Body of pancreas (tissue), 4 donors: ENCODE results near the gene FBN1. TPM values are rescaled to one million over a fixed set of nuclear protein-coding genes. Genes with fewer than 3 reads are reported as not detected.

Experiments used
- ATAC-seq: fragments of 150-250 bp; one replicate; pipeline ENCODE4 v1.9.1; 2016
- DNase-seq, 4 donors: peaks; one replicate each; pipeline ENCODE4 v3.0.0-alpha.2; 2019
- H3K27ac ChIP-seq, 4 donors: fragments of 200-600 bp; sonication (generic); 1 replicate in 3 of 4; 2 replicates in 1 of 4; pipeline versions ENCODE4 v1.5.1 to v1.6.1; 2016 to 2019; ENCODE audit warnings: mild to moderate bottlenecking in 1 of 4, mixed read lengths in 1 of 4, moderate library complexity in 1 of 4
- H3K27me3 ChIP-seq, 2 donors: fragments of 200-600 bp; sonication (generic); one replicate each; pipeline ENCODE4 v1.6.0; 2016; ENCODE audit warnings: mild to moderate bottlenecking in 1 of 2
- H3K36me3 ChIP-seq, 2 donors: fragments of 200-600 bp; sonication (generic); replicated peaks in 1 of 2; 2 replicates each; pipeline ENCODE4 v1.5.1; 2016; ENCODE audit warnings: low read depth in 2 of 2; ENCODE audit not compliant: insufficient read depth in 1 of 2
- H3K4me1 ChIP-seq: fragments of 200-600 bp; sonication (generic); one replicate; pipeline ENCODE4 v1.6.0; 2016
- H3K4me3 ChIP-seq, 2 donors: fragments of 200-600 bp; sonication (generic); 1 replicate in 1 of 2; 2 replicates in 1 of 2; pipeline ENCODE4 v1.5.1; 2016 to 2019
- H3K9me3 ChIP-seq, 3 donors: fragments of 200-600 bp; sonication (generic); 1 replicate in 2 of 3; 2 replicates in 1 of 3; pipeline ENCODE4 v1.5.1; 2016
- POLR2A ChIP-seq, 3 donors: fragments of 450-650 bp; IDR thresholded peaks; one replicate each; pipeline ENCODE4 v1.6.1; 2016; ENCODE audit warnings: antibody characterized with exemption in 3 of 3, mild to moderate bottlenecking in 2 of 3
- WGBS, 2 donors: methylation state at CpG; one replicate each; pipeline ENCODE4 v1.1.5; 2017; 5-methylcytosine and 5-hydroxymethylcytosine counted together
- intact Hi-C: fragments of 100-400 bp; cut with DNase I; formaldehyde crosslinking; loops from one replicate; pipeline ENCODE4 v1.15.1; 2023
- total RNA-seq, 2 donors: library from RNA; depleted of rRNA; stranded (reverse); fragments of >200 nt; gene quantifications; one replicate each; pipeline ENCODE4 v1.1.0, GENCODE V29; 2016
- TF ChIP-seq, protein P1 (sequence below), 7 experiments: fragments of 450-650 bp in 4 of 7; fragments of 200-600 bp in 3 of 7; sonication (generic) in 3 of 7; IDR thresholded peaks; one replicate each; pipeline ENCODE4 v1.5.1; 2016 to 2019; ENCODE audit warnings: antibody characterized with exemption in 7 of 7

The FBN1 gene
- total RNA-seq, 2 donors from 2014 or later = 12.7 to 51.1 TPM

DNA sequence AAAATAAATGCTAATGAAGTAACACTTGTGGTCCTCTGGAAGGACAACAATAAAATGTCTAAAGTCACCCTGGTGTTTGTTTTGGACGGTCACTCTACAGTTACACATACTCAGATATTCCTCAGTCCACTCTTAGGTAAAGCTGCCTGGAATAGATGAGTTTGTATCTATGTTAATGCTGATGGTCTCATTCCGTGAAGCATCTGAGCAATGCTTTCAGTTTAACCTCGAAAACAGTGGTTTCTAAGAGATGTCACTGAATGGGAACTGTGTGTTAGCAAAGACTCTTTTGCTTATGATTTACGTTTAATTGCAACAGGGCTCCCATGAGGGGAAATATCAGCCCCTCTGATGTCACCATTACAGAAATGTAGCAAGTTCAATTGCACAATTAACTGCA is 49.1 kb downstream of the FBN1 start:
- no peaks in the 10 kb centered on the region for H3K9me3 ChIP-seq
- H3K27me3 ChIP-seq = no peaks in the 10 kb centered on the region
- H3K4me3 ChIP-seq = no peak overlapping the region
- DNase-seq (no peak), ATAC-seq (no peak)
- TF ChIP-seq, protein P1, sequence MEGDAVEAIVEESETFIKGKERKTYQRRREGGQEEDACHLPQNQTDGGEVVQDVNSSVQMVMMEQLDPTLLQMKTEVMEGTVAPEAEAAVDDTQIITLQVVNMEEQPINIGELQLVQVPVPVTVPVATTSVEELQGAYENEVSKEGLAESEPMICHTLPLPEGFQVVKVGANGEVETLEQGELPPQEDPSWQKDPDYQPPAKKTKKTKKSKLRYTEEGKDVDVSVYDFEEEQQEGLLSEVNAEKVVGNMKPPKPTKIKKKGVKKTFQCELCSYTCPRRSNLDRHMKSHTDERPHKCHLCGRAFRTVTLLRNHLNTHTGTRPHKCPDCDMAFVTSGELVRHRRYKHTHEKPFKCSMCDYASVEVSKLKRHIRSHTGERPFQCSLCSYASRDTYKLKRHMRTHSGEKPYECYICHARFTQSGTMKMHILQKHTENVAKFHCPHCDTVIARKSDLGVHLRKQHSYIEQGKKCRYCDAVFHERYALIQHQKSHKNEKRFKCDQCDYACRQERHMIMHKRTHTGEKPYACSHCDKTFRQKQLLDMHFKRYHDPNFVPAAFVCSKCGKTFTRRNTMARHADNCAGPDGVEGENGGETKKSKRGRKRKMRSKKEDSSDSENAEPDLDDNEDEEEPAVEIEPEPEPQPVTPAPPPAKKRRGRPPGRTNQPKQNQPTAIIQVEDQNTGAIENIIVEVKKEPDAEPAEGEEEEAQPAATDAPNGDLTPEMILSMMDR (IDR thresholded peaks at IDR 0.05) = no peak
- TF ChIP-seq POLR2A (IDR thresholded peaks at IDR 0.05) = no peak
- H3K36me3 ChIP-seq = no peaks in the 10 kb centered on the region
- WGBS, 2 donors = 54 to 57% methylated on average over 4 of the region's 4 CpGs
- H3K4me1 ChIP-seq = no peaks in the 10 kb centered on the region
- intact Hi-C loops = no loop called here
- H3K27ac ChIP-seq = no peak overlapping the region

GRCh38 chr15:48595981-48596380 is 49.5 kb downstream of the FBN1 start:
- ATAC-seq (no peak), DNase-seq (no peak)
- Histone ChIP-seq H3K4me3 (no peak overlapping the region), H3K4me1 (no peaks in the 10 kb centered on the region), H3K36me3 (no peaks in the 10 kb centered on the region), H3K27me3 (no peaks in the 10 kb centered on the region), H3K9me3 (no peaks in the 10 kb centered on the region), H3K27ac (no peak overlapping the region)
- TF ChIP-seq, protein P1 (IDR thresholded peaks at IDR 0.05) = no peak
- no peak for TF ChIP-seq POLR2A (IDR thresholded peaks at IDR 0.05)
- intact Hi-C loops = no loop called here
- 82 to 83% methylated on average over 5 of the region's 5 CpGs for WGBS, 2 donors

GRCh38 chr15:48592933-48593332 is 52.6 kb downstream of the FBN1 start:
- ATAC-seq = no peak
- Histone ChIP-seq H3K27ac (no peak overlapping the region), H3K9me3 (no peaks in the 10 kb centered on the region), H3K27me3 (no peaks in the 10 kb centered on the region), H3K4me3 (no peak overlapping the region), H3K4me1 (no peaks in the 10 kb centered on the region), H3K36me3 (no peaks in the 10 kb centered on the region)
- intact Hi-C loops = no loop called here
- no peak for TF ChIP-seq POLR2A (IDR thresholded peaks at IDR 0.05)
- TF ChIP-seq, protein P1 (IDR thresholded peaks at IDR 0.05) = no peak
- DNase-seq = no peak
- 75 to 80% methylated on average over 1 of the region's 1 CpG for WGBS, 2 donors

GRCh38 chr15:48592221-48592731 is 53.2 kb downstream of the FBN1 start:
- Histone ChIP-seq H3K36me3 (no peaks in the 10 kb centered on the region), H3K4me1 (no peaks in the 10 kb centered on the region), H3K27me3 (no peaks in the 10 kb centered on the region), H3K27ac (no peak overlapping the region), H3K4me3 (no peak overlapping the region), H3K9me3 (no peaks in the 10 kb centered on the region)
- no peak for TF ChIP-seq POLR2A (IDR thresholded peaks at IDR 0.05)
- TF ChIP-seq, protein P1 (IDR thresholded peaks at IDR 0.05) = no peak
- intact Hi-C loops = no loop called here
- DNase-seq (no peak), ATAC-seq (peak; percentile 47)
- WGBS, 2 donors = 53 to 56% methylated on average over 2 of the region's 2 CpGs

GRCh38 chr15:48590723-48591122 is 54.8 kb downstream of the FBN1 start:
- no peaks in the 10 kb centered on the region for H3K4me1 ChIP-seq
- TF ChIP-seq, protein P1 (IDR thresholded peaks at IDR 0.05) = no peak
- no peak for TF ChIP-seq POLR2A (IDR thresholded peaks at IDR 0.05)
- DNase-seq (no peak), ATAC-seq (no peak)
- 15 to 41% methylated on average over 1 of the region's 1 CpG for WGBS, 2 donors
- no peak overlapping the region for H3K27ac ChIP-seq
- H3K9me3 ChIP-seq = no peaks in the 10 kb centered on the region
- H3K36me3 ChIP-seq = no peaks in the 10 kb centered on the region
- no peak overlapping the region for H3K4me3 ChIP-seq
- intact Hi-C loops = no loop called here
- H3K27me3 ChIP-seq = no peaks in the 10 kb centered on the region
